HS-5 (cell line): ENCODE results near the gene GZF1.
A peak's percentile ranks its signal among the peaks of the same experiment; 100 is the strongest.
"Not testable (repeated sequence)": the region's sequence is repeated elsewhere in the genome, so short reads cannot be mapped to it uniquely, and the experiment has no call there.

Experiments
- DNase-seq: peaks from one replicate; pipeline ENCODE4 v3.0.0-alpha.2; 2012; ENCODE audit warnings: low read depth

The GZF1 gene

DNA sequence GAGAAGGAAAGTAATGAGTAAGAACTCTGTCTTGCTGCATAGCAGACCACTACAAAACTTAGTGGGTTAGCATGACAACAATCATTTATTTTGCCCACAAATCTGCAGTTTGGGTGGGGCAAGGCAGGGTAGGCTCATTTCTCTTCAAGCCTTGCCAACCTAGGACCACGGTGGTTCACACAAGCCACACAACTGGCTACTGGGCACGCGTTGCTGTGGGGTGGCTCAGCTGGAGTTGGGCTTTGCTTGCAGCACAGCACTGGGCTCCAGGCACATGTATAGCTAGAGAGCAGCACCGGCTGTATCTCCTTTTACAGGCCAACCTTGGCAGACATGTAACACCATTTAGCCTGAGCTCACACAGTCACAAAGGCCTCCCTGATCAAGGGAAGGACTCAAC, 16.0 kb upstream of the GZF1 start:
- DNase-seq = no peak

DNA sequence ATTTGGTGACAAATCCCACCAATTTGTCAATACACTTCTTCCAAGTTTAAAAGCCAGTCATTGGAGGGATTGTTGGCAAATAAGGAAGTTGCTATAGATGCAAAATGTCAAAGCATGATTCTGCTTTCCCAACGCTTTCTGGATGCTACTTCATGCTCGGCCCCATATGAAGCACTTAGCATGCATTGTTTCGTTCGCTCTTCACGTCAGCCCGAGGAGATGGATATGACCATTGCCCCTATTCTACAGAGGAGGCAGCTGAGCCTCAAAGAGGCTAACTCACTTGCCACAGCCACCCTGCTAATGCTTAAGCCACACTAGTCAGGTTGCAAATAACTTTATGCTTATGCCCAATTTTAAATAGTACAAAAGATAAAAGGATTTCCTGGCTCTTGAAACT, 14.2 kb upstream of the GZF1 start:
- no peak for DNase-seq

DNA sequence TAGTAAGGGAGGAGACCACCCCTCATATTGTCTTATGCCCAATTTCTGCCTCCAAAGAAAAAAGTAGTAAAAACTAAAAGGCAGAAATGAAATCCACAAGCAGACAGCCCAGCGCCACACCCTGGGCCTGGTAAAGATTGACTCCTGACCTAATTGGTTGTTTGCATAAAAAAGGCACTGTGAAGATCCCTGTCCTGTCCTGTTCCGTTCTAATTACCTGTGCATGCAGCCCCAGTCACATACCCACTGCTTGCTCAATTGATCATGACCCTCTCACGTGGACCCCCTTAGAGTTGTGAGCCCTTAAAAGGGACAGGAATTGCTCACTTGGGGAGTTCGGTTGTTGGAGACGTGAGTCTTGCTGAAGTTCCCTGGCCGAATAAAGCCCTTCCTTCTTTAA, 13.5 kb upstream of the GZF1 start:
- DNase-seq = not testable (repeated sequence)

DNA sequence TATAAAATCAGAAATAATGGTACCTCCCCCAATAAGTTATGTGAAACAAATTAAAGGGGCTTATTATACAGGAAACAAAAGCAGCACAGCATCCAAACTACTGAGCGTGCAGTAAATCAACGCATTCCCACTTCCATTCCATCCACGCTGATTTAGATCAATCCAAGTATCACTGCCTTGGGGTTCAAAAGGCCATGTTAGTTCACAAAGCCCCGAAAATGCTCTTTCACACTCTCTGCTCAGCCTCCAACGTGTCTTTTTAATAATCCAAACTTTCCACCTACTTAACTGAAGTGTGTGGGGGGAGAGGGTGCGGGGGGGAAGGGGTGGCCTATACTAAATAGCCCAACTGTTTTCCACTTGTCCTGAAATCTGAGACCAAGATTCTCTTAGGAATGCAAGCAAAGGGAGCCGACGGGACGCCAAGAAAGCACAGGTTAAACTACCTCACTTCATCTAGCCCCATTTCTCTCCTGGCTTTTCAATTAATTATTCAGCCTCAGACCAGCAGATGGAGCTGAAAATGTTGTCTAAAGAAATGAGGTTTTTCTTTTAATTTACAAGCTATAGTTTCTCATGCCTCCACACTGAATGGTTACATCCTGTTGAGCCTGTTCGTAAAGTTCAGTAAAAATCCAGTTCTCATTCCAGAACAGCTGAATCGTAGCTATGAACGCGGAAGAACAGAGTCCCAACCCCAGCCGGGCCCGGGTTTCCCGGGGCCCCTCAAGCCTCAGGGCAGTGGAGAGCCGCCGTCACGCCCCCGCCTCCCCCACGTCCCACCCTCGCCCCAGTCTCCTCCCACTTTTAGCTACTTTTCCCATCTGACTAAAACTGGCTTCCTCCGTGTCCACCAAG, 12.4 kb upstream of the GZF1 start:
- DNase-seq = no peak

DNA sequence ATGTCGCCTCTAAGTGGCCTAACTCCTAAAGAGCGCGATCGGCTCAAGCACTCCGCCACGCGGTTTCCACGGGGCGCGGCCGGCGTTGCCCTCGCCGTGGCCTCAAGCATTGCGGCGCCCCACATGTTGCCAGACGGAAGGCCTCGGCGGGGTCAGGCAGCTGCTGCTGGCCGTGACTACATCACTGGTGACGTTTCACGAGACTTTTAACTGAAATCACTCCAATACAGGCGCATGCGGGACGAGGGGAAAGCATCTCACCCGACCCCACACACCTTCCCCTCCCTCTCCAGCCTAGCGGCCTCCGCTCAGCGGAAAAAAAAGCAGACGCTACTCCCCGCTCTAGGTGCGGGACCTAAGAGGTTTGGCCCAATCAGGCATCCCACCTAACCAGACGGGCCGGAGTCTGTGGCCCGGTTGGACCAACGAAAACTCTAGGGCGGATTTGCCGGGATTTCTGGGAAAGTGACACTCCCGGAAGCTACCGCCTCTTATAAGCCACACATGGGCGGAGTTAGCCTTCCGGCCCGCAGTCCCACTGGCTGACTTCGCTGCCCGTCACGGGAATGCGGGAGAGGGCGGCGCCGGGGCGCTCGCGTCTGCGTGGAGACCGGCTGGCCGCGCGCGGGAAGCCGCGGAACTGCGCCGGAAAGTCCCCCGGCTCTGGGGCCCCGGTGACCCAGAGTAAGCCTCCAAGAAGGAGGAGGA, 11.6 kb upstream of the GZF1 start, which contains the start of gene NXT1:
NXT1 (plus strand) TSS at position 596 of the 708 bp plus-strand sequence. CDS start 3,251 bp downstream, outside the sequence.
- peak; percentile 97 for DNase-seq

DNA sequence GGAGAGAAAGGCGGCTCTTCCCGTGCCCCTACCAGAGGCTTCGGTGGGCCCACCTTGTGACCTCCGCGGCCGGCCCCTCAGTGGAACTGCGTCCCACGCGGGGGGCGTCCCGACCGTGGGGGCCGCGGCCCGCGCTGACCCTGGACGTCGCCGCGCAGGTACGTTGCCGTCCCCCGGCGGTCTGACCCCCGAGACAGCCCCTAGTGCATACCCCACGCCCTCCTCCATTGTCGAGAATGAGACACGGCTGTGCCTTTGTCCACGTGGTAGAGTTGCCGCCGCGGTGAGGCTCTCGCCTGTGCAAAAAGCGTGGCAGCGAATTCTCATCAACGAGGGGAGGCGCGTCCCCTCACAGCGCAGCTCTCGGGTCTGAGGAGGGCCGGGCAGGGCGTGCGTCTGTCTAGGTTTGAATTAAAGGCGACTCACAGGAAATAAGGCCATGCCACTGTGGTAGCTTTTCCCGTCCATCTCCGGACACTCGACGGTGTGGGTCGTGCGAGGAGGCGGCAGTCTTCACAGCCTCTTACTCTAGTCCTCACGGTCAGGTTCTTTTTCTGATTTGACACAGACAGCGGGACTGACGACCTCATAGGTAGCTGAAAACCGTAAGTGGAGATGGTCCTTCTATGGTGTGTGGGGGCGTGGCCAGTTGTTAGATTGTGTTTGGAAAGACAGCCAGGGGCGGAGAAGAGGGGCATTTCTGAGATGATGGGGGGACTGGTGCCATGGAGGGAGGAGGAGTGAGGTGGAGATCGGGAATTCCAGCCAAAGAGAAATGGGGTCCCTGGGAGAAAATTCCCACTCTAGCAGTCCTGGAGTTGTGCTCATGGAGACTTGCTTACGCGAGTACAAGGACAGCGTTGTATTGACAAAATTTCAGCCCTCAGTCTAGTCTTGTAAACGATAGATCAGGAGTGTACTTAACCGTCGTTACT, 10.8 kb upstream of the GZF1 start:
- DNase-seq = no peak

DNA sequence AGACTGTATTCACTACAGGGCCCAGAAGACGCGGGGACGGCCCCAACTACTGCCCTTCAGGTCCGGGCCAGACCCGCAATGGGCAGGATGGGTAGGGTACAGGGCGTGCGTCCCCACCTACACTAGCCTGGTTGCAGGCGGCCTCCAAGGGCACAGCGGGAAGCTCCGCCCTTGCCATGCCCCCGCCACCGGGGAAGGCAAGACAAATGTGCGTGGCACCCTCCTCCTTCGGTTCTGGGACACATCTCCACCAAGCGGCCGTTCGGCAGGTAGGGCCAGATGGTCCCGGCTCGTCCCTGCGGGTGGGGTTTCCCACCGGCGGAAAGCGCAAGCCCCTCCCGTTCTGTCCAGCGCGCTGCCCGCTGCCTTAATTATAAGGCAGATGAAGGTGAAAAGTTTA, 5.8 kb upstream of the GZF1 start:
- DNase-seq = no peak

DNA sequence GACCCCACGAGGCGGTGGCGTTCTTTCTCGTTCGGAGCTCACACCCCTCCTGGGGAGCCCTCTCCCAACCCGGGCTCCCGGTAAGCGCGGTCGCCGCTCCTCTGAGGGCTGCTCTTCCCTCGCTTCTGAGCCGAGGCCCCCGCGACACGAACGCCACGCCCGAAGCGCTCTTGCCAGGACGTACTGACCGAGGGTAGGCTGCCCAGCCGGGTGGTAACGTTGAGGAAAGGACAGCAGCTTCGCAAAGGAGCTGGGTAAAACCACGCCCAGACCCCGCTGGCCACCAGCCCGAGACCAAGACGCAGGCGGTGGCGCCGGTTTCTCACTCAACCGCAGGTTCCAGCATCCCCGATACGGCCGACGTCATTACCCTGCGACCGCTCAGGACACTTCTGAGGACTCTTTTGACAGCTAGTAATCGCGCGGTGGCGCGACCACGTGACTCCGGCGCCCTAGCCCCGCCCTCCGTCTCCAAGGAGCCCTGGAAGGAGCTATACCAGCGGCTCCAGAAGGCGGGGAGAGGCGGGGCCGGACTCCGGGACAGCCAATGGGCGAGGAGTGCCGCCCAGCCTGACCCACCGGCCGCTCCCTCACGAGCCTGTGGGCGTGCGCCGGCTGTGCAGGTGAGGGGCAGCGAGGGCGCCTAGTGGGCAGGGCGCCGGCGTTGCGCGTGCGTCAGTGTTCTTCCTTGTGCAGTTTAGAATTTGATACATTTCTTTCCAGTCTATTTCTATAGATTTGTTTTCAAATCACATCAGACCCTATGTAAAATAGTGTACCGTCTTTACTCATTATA, 4.0 kb upstream of the GZF1 start:
- DNase-seq = peak; percentile 99

DNA sequence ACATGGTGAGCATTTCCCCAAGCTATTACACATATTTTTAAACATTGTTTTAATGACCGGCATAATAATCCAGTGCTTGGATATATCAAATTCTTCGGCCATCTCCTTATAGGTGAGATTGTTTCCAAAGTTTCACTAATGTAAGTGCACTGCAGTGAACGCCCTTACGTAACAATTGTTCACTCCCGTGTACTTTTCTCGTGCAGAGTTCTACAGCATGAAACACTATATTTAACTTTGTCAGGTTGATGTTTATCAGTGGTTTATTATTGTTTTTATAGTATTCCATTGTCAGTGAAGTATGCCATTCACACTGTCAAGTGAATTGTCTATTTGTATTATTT, 3.4 kb upstream of the GZF1 start:
- DNase-seq = no peak

DNA sequence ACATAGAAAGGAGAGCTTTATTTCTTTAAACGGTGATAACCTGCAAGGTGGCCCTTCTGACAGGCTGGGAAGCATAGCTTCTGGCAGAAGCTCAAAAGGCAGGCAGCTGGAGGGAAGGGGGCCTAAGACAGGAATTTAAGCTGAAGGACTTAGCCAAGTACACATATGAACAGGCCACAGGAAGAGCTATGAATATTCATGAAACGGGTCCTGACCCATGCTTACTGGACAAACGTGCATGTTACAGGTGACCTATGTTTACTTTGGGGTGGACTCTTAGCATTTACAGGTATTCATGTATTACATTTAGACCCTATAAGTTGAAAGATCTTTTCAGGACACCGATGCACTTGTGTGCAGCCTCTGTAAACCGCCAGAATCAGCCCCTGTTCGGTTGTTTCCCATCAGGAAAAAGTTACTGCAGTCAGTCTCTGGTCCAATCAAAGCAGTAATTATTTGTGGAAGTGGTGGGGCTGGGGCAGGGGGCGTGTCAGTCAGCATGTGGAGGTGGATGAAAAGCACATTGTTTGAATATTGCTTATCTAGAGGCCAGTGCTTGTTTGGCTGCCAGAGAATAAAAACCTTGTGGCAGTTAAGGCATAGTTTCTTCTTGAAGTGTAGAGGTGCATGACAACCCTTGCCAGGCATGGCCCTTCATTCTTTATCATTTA, 2.9 kb upstream of the GZF1 start:
- DNase-seq = no peak

DNA sequence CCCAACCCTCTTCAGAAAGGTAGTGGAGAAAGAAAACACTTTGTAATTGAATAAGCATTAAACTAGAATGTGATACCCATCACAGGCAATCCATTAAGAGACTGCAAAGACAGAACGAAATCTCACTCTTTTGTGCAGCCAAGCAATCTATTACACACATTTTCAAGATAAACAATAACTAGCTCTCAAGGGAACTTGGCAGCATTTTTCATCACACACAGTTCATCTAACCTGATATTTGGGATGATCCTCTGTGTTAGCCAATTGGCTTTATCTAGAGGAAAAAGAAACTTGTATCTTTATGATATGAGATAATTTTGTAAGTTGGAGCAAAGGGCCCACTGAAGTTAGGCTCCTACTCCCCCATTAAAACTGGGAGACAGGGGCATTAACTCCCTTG, 1.5 kb upstream of the GZF1 start:
- no peak for DNase-seq

DNA sequence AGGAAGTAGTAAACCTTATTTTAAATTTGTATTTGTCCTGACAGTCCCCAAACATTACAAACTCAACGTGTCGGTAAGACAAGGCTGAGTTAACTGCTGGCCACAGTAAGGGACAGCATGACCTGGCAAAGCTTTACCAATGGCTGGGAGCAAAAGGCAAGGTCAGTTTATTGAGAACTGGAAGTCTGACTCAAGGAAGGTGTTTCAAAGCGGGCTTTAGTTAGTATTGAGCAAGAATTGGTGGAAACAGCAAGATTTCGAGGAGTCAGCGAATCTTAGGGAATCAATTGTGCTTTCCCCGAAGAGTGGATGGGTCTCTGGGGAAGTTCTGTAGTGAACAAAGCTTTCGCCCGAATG, 885 bp upstream of the GZF1 start:
- no peak for DNase-seq

DNA sequence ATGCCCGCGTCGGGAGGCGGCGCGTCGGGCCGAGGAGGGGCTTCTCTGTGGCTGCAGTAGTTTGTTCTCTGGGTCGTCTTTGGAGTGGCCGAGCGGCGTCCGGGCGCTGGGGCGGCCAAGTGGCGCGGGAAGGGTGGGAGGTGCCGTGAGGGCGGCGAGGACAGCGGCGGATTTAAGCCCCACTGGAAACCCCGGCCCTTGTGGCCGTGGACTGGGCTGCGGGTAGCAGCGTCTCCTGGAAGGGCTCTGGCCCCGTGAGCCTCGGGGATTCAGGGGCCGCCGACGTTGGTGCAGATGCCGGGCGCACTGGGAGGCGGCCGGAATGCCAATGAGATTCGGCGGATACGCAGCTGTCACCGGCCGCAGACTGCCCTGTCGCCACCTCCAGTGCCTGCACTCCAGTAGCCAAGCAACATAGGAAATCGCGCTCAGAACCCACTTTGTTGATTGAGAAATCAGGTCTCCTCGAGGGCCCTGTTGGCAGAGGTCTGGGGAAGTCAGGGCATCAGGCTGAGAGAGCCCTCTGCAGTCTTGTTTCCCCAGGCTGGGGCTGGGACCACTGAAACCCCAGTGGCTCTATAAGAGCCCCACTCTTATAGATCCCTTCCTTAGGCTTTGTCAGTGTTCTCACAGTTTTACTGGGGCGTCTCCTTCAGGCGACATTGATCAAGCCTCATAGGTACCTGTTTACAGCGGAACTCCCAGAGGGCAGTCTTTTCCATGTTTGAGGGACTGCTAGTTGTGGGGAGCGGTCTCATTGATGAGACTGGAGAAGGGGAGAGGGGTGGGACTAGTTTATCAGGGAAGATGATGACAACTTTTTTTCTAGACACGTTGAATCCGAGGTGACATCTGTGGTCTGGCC, 642 bp downstream of the GZF1 start:
- DNase-seq = no peak

DNA sequence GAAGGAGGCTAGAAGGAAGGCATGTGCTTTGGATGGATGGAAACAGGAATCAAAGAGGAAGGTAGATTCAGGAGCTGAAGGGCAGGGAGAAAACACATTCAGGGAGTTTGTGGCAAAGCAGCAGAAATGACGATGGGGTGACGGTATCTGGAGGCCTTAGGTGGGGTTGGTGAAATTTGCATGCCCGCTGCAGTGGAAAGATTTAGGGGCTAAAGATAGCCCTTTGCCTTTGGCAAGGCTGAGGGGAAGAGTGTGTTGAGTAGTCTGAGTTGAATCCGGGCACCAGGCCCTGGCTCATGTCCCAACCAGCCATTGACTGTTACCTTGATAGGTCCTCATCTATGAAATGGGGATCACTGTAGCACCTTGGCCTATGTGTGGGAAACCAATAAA, 1.3 kb downstream of the GZF1 start:
- DNase-seq = no peak

DNA sequence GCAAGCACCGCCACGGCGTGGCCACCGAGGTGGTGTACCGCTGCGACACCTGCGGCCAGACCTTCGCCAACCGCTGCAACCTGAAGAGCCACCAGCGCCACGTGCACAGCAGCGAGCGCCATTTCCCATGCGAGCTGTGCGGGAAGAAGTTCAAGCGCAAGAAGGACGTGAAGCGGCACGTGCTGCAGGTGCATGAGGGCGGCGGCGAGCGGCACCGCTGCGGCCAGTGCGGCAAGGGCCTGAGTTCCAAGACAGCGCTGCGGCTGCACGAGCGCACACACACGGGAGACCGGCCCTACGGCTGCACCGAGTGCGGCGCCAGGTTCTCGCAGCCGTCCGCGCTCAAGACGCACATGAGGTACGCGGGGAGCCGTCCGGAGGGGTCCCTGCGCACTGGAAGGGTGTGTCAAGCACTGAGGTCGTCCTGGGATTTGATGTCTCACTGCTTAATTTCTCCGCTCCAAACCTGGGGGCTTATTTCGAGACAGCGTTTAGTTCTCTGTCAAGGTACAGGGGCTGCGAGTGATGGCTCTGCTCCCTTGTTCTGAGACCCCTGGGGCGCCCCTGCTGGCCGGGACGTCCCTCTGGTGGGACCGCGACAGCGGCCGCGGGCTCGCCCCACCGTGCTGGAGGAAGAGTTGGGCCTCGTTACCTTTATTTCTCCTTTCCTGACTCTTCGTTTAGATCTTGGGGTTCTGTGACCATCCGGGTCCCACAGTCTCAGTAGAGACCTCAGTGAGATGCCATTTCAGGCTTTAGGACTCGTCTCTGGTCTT, 3.6 kb downstream of the GZF1 start:
- DNase-seq = no peak

DNA sequence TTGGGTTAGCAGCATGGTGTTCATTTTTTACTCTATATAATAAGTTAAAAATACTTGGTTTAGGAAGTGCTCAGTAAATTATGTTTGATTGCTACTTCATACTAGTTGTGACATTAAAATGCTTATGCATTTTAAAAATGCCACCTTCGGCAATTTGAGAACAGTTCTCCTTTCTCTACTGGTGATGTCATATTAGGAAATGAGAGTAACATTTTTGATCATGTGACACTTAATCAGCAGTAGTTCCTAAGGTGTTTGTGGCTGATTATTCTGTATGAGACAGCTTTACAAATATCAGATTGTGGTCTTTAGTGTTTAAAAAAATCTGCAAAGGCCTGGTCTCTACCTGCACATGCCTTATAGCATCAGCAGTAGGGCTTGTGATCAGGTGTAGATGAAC, 4.4 kb downstream of the GZF1 start:
- no peak for DNase-seq

DNA sequence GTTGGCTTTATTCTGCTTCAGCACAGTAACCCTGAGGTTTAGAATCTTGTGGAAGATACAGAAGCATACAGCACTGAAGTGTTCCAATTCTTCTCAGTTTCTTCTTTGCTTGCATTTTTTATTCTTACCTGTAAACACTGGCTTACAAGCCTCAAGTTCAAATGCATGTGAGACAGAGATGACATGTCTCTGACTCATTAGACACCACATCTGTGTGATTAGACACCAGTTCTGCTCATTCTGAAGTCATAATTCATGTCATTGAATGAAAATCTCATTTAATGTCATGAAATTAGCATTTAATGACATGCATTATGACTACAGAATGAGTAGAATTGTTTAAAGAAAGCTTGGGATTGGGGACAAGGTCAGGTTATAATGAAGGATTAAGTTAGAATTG, 5.8 kb downstream of the GZF1 start:
- DNase-seq = no peak

DNA sequence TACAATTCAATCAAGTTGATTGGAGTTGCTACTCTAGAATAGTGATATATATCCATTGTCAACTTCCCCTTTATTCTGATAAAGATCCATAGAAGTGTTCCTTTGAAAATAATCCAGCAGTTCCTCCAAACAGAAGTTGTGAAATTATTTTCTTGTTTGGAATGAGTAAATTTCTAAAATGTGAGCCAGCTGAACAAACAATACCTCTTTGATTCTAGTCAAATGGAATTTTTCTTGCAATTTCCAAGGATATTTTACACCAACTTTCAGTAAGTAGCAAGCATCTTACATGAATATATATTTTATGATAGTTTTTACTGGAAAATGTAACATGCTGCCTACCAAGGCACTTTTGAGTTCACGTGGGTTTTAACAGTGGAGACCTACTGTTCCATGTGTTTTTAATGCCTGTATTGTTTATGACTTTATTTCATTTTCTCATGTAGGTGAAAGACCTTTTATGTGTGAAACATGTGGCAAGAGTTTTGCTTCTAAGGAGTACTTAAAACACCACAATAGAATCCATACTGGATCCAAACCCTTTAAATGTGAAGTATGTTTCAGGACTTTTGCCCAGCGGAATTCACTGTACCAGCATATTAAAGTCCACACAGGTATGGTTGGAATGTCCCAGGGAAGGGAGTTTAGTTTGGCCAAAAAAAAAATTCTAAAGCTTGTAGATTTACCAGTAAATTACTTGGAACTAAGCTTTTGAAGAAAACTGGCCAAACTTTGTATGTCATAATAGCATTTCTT, 6.5 kb downstream of the GZF1 start:
- no peak for DNase-seq
